Motor neuron (in vitro differentiated cells): ENCODE data around the gene ATG5. TPM values are rescaled to one million over a fixed set of nuclear protein-coding genes. Genes with fewer than 3 reads are reported as not detected.

Experiments
- ATAC-seq, 8 experiments: fragments of 200-7000 bp; cut with Tn5 transposase; replicated peaks in 6 of 8; 2 replicates each; pipeline ENCODE4 v1.8.0; 2021; ENCODE audit warnings: mild to moderate bottlenecking in 8 of 8, moderate library complexity in 8 of 8
- H3K27ac ChIP-seq, 2 donors: fragments of 250-450 bp; sonication (Bioruptor Pico); 2 replicates each; pipeline ENCODE4 v1.9.0; 2021; ENCODE audit warnings: antibody characterized with exemption in 2 of 2, mild to moderate bottlenecking in 2 of 2, moderate library complexity in 1 of 2
- H3K4me1 ChIP-seq, 2 donors: fragments of 250-450 bp; sonication (Bioruptor Pico); replicated peaks in 1 of 2; 2 replicates each; pipeline ENCODE4 v1.6.1; 2021; ENCODE audit warnings: antibody characterized with exemption in 2 of 2, mild to moderate bottlenecking in 2 of 2, moderate library complexity in 1 of 2
- H3K4me3 ChIP-seq, 5 donors: fragments of 250-450 bp; sonication (Bioruptor Pico); 2 replicates each; pipeline ENCODE4 v1.9.0; 2021; ENCODE audit warnings: antibody characterized with exemption in 5 of 5, mild to moderate bottlenecking in 5 of 5, moderate library complexity in 4 of 5
- WGBS, 10 experiments: fragments of 450-650 bp; shearing (Covaris generic); methylation state at CpG; one replicate each; pipeline ENCODE4 v1.0.0; 2022; 5-methylcytosine and 5-hydroxymethylcytosine counted together
- in situ Hi-C, 9 experiments: fragments of 400-800 bp; cut with MboI; loops; one replicate each; pipeline ENCODE4 v1.15.0; 2021; ENCODE audit warnings: low sequenced_read_pairs in 9 of 9, low pct_unique_long_range_greater_than_20kb in 2 of 9; ENCODE audit not compliant: unreplicated experiment in 9 of 9
- total RNA-seq, 8 experiments: library from RNA; unstranded; fragments of 300-600 nt; gene quantifications; 2 replicates each; pipeline versions ENCODE4 v1.2.3 to v1.2.4, GENCODE V29; 2022

Gene ATG5
- total RNA-seq, 8 experiments from 2014 or later: 19.3 to 39.2 (median 28.4) TPM

- Histone ChIP-seq H3K4me1 (no peaks in the 10 kb centered on the region), H3K27ac (no peak overlapping the region), H3K4me3 (no peak overlapping the region)
- peak in 4 of 8 experiments; percentile 24 to 84 (median 65) for ATAC-seq
- in situ Hi-C loops: loop anchor here in 1 of 9 experiments (25.0 kb wide), 1 partner anchor 814 kb away; no protein-coding TSS in a partner anchor
- 5 to 100% (median 50%) methylated on average over 2 to 3 of the region's 3 CpGs; no CpG with 5 or more reads in 1 of the 10 experiments for WGBS, 10 experiments
These were observed 24.6 kb downstream of the ATG5 start for GRCh38 chr6:106300944-106301343.

DNA sequence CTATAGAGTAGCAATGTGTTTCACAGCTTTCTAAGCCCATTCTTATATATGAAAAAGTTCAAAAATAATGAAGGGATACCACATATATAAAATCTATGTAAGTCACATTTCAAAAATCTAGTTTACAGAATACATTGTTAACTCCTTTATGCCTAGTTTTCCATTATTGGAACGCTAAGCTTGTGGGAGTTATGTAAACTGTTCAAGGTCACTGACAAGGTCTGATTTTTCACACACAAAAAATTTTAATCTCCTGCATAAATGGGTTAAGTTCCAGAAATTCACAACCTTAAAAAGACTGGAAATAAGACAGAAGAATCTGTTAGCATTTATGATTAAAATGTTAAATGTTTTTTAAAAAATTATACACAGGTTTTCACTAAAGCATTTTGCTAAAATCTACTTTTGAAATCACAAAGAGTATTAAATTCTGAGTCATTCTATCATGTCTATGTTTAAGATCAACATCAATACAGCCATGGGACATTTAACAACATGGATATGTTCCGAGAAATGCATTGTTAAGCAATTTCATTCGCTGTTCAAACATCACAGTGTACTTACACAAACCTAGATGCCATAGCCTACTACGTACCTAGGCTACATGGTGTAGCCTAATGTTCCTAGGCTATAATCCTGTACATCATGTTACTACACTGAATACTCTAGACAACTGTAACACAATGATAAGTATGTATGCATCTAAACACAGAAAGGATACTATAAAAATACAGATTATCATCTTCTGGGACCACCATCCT is 25.4 kb downstream of the ATG5 start:
- no peak overlapping the region for H3K4me3 ChIP-seq
- WGBS, 10 experiments: 82 to 100% (median 92%) methylated on average over 2 to 4 of the region's 4 CpGs; no CpG with 5 or more reads in 2 of the 10 experiments
- H3K27ac ChIP-seq: no peak overlapping the region
- peak in 1 of 8 experiments; percentile 98 for ATAC-seq
- in situ Hi-C loops: loop anchor here in 1 of 9 experiments (25.0 kb wide), 1 partner anchor 813 kb away; no protein-coding TSS in a partner anchor
- no peaks in the 10 kb centered on the region for H3K4me1 ChIP-seq

GRCh38 chr6:106293116-106293515 is 32.4 kb downstream of the ATG5 start:
- no peak overlapping the region for H3K4me3 ChIP-seq
- peak in 1 of 8 experiments; percentile 81 for ATAC-seq
- 89 to 100% (median 100%) methylated on average over 1 of the region's 1 CpG; no CpG with 5 or more reads in 2 of the 10 experiments for WGBS, 10 experiments
- H3K27ac ChIP-seq: no peak overlapping the region
- H3K4me1 ChIP-seq: no peaks in the 10 kb centered on the region
- in situ Hi-C loops: loop anchor here in 1 of 9 experiments (25.0 kb wide), 1 partner anchor 806 kb away; no protein-coding TSS in a partner anchor

GRCh38 chr6:106290954-106291353 is 34.6 kb downstream of the ATG5 start:
- Histone ChIP-seq H3K4me3 (no peak overlapping the region), H3K4me1 (no peaks in the 10 kb centered on the region), H3K27ac (no peak overlapping the region)
- ATAC-seq: no peak
- in situ Hi-C loops: loop anchor here in 1 of 9 experiments (25.0 kb wide), 1 partner anchor 804 kb away; no protein-coding TSS in a partner anchor
- 86 to 100% (median 94%) methylated on average over 1 of the region's 1 CpG; no CpG with 5 or more reads in 5 of the 10 experiments for WGBS, 10 experiments

GRCh38 chr6:106290032-106290431 is 35.5 kb downstream of the ATG5 start:
- WGBS, 10 experiments: 96 to 100% (median 98%) methylated on average over 2 to 4 of the region's 4 CpGs; no CpG with 5 or more reads in 2 of the 10 experiments
- ATAC-seq: no peak
- Histone ChIP-seq H3K4me3 (no peak overlapping the region), H3K4me1 (no peaks in the 10 kb centered on the region), H3K27ac (no peak overlapping the region)
- in situ Hi-C loops: loop anchor here in 1 of 9 experiments (25.0 kb wide), 1 partner anchor 803 kb away; no protein-coding TSS in a partner anchor

DNA sequence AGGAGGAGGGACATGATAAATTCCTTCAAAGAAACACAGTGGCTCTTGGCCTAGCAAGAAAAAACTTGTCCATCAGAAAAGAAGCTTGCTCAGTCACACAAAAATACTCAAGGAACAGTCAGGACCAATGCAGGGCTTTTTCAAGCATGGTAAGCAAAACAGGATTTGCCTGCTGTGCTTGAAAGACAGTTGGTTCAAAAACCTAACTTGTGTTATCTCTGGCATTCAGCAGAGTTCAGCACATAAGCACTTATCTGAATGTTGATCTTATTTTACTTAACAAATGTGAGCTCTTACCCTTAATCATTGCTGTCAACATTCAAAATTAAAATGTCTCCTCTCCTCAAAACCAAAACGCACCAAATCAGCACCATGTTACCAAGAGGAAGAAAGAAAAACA is 38.3 kb downstream of the ATG5 start:
- in situ Hi-C loops: loop anchor here in 1 of 9 experiments (25.0 kb wide), 1 partner anchor 800 kb away; no protein-coding TSS in a partner anchor
- Histone ChIP-seq H3K4me3 (no peak overlapping the region), H3K4me1 (no peaks in the 10 kb centered on the region), H3K27ac (no peak overlapping the region)
- WGBS, 10 experiments: 70 to 100% (median 90%) methylated on average over 1 of the region's 1 CpG; no CpG with 5 or more reads in 3 of the 10 experiments
- ATAC-seq: no peak

GRCh38 chr6:106286746-106287145 is 38.8 kb downstream of the ATG5 start:
- H3K4me3 ChIP-seq: no peak overlapping the region
- WGBS, 10 experiments: 100% methylated on average over 1 of the region's 1 CpG; no CpG with 5 or more reads in 9 of the 10 experiments
- H3K27ac ChIP-seq: no peak overlapping the region
- H3K4me1 ChIP-seq: no peaks in the 10 kb centered on the region
- ATAC-seq: no peak
- in situ Hi-C loops: loop anchor here in 1 of 9 experiments (25.0 kb wide), 1 partner anchor 799 kb away; no protein-coding TSS in a partner anchor

DNA sequence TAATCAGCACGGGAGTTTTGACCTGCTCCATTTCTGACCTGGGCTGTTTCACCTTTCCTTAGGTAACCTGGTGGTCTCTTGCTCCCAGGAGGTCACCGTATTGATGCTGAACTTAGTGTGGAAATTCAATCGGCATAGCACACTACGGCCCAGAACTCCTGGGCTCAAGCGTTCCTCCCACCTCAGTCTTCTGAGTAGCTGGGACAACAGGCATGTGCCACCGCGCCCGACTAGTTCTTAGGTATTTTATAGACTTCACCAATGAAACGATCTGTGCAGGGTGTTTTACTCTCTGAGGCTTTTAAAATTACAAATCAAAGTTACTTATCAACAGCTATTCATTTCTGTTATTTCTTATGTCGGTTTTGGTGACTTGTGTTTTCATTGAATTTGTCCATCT is 42.1 kb downstream of the ATG5 start:
- Histone ChIP-seq H3K4me1 (no peaks in the 10 kb centered on the region), H3K27ac (no peak overlapping the region), H3K4me3 (no peak overlapping the region)
- no peak for ATAC-seq
- in situ Hi-C loops: loop anchor here in 1 of 9 experiments (25.0 kb wide), 1 partner anchor 796 kb away; no protein-coding TSS in a partner anchor
- WGBS, 10 experiments: 89 to 100% (median 93%) methylated on average over 1 to 10 of the region's 10 CpGs

GRCh38 chr6:106281661-106282060 is 43.9 kb downstream of the ATG5 start:
- Histone ChIP-seq H3K27ac (no peak overlapping the region), H3K4me1 (no peaks in the 10 kb centered on the region), H3K4me3 (no peak overlapping the region)
- 10 to 100% (median 82%) methylated on average over 1 to 2 of the region's 2 CpGs; no CpG with 5 or more reads in 3 of the 10 experiments for WGBS, 10 experiments
- in situ Hi-C loops: loop anchor here in 1 of 9 experiments (25.0 kb wide), 1 partner anchor 794 kb away; no protein-coding TSS in a partner anchor
- ATAC-seq: peak in 2 of 8 experiments; percentile 32 to 41

DNA sequence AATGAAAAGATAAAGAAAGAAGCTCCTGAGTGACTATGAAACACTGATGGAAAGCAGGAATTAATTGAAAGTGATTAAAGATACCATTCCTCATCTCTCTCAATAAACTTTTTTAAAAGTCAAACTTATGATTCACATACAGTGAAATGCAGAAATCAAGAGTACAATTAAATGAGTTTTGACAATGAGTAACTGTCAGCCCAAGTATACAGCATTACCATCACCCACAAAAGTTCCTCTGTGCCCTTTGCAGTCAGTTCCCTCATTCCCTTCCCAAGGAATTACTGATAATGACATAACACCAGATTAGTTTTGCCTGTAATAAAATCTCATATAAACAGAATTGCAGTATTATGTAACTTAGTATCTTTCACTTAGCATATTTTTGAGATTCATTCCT is 44.5 kb downstream of the ATG5 start:
- ATAC-seq: no peak
- Histone ChIP-seq H3K4me3 (no peak overlapping the region), H3K4me1 (no peaks in the 10 kb centered on the region), H3K27ac (no peak overlapping the region)
- in situ Hi-C loops: loop anchor here in 1 of 9 experiments (25.0 kb wide), 1 partner anchor 794 kb away; no protein-coding TSS in a partner anchor

DNA sequence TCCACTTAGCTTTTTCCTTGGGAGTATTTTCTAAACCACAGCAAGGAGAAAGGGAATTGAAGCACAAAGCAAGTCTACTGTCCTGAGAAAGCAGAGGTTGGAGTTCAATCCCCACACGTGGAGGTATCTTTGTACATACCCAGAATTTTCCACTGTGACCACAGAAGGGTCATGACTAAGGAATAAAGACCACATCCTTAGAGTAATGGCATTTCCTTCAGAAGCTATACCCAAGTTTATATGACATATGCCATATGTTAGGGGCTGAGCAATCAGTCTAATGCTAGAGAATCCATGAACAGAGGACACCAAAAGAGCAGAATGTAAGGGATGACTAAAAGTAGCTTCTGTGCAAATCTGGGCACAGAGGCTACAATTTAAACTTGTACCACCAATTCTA is 46.4 kb downstream of the ATG5 start:
- Histone ChIP-seq H3K4me3 (no peak overlapping the region), H3K4me1 (no peaks in the 10 kb centered on the region), H3K27ac (no peak overlapping the region)
- ATAC-seq: no peak
- WGBS, 10 experiments: 0 to 100% (median 83%) methylated on average over 1 of the region's 1 CpG; no CpG with 5 or more reads in 4 of the 10 experiments
- in situ Hi-C loops: loop anchor here in 1 of 9 experiments (25.0 kb wide), 1 partner anchor 792 kb away; no protein-coding TSS in a partner anchor

DNA sequence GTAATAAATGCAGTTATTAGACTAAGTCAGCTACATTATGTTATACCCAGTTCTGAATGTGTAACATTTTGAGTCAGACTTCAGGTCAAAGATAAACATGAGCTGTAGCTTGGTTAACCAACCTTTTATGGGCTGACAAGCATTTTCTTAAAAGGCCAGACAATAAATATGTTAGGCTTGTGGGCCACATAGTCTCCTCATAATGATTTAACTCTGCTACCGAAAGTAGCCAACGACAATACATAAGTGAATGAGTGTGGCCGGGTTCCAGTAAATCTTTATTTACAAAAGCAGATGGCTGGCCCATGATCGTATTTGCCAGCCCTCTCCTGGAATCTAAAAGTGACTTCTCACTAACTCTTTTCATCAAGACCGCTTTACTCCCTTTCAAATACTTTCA is 49.9 kb downstream of the ATG5 start:
- WGBS, 10 experiments: 41 to 95% (median 75%) methylated on average over 2 to 4 of the region's 5 CpGs; no CpG with 5 or more reads in 2 of the 10 experiments
- in situ Hi-C loops: loop anchor here in 1 of 9 experiments (25.0 kb wide), 1 partner anchor 788 kb away; no protein-coding TSS in a partner anchor
- Histone ChIP-seq H3K27ac (no peak overlapping the region), H3K4me3 (no peak overlapping the region), H3K4me1 (no peaks in the 10 kb centered on the region)
- peak in 1 of 8 experiments; percentile 84 for ATAC-seq

- no peaks in the 10 kb centered on the region for H3K4me1 ChIP-seq
- H3K27ac ChIP-seq: no peak overlapping the region
- in situ Hi-C loops: no loop called here
- 75 to 100% (median 87%) methylated on average over 1 of the region's 1 CpG; no CpG with 5 or more reads in 2 of the 10 experiments for WGBS, 10 experiments
- ATAC-seq: no peak
- no peak overlapping the region for H3K4me3 ChIP-seq
These were observed 52.5 kb downstream of the ATG5 start for GRCh38 chr6:106273087-106273486.
